ENCODE data around the gene MEIS2.

DNA sequence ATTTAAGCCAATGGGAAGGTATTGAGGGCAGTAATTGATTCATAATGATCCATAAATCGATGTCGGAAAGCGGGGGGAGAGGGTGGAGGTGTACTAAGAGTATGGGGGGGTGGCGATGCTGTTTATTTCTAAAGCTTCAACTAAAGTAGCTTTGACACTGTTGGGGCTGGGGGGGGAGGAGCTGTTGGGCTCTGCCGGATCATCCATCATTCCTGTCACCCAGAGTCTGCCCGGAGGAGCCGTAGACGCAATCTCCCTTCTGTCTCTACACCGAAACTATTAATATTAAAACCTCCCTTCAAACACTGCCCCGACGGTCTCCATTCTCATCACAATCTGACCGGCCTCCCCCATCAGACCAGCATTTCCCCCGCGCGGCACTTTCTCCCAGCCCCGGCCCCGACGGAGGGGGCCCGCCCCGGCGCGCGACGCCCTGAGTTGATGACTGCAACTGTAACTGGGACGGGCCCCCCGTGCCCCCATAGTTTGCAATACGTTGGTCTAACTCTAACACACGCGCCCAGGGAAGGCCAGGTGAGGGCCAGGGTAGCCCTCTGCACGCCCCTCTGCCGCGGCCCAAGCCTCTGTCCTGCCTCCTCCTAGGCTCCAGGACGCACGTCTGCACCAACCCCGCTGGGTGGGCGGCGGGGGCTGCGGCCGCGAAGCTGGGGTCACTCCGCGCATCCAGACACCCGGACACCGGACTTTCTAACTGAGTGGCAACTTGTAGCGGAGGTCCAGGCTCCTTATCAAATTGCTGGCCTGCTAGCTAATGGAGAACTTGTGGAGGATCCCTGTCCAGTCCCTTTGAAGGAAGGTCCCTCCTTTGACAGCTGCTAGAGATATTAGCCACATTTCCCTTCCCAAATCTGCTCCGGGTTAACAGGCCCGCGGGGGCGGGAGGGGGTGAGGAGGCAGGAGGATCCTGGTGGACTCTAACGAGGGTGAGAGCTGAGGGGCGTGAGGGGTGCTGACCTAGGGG is 212.0 kb downstream of the MEIS2 start:
- TF ChIP-seq, protein P1, sequence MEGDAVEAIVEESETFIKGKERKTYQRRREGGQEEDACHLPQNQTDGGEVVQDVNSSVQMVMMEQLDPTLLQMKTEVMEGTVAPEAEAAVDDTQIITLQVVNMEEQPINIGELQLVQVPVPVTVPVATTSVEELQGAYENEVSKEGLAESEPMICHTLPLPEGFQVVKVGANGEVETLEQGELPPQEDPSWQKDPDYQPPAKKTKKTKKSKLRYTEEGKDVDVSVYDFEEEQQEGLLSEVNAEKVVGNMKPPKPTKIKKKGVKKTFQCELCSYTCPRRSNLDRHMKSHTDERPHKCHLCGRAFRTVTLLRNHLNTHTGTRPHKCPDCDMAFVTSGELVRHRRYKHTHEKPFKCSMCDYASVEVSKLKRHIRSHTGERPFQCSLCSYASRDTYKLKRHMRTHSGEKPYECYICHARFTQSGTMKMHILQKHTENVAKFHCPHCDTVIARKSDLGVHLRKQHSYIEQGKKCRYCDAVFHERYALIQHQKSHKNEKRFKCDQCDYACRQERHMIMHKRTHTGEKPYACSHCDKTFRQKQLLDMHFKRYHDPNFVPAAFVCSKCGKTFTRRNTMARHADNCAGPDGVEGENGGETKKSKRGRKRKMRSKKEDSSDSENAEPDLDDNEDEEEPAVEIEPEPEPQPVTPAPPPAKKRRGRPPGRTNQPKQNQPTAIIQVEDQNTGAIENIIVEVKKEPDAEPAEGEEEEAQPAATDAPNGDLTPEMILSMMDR (IDR thresholded peaks at IDR 0.05): no peak
- no peak for TF ChIP-seq POLR2A (IDR thresholded peaks at IDR 0.05)

Measured in adrenal gland (tissue), 5 donors.